NOMO-1 (cell line): ENCODE results near the gene CD300LB.
"Not testable (repeated sequence)": the region's sequence is repeated elsewhere in the genome, so short reads cannot be mapped to it uniquely, and the experiment has no call there.

Experiments used
- DNase-seq, 2 experiments: peaks; one replicate each; lab custom pipeline; 2025; ENCODE audit not compliant: unreplicated experiment in 2 of 2; lab: John Stamatoyannopoulos, UW

Gene CD300LB

DNA sequence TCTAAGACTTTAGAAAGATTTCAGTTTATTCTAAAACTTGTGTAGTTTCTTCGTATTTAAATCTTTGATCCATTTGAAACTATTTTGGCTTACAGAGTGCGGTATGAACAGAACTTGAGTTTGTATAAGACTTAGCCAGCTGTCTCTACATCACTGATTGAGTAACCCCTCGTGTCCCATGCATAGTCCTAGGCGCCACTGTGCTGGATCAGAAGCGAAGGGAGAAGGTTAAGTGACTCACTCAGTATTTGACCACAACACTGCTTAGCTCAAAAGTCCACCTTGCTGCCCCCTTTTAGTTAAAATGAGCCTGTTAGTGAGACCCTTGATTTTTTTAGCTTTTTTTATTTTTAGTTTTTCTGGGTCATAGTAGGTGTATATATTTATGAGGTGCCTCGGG is 28.4 kb downstream of the CD300LB start:
- peak; percentile 22 to 40 for DNase-seq

DNA sequence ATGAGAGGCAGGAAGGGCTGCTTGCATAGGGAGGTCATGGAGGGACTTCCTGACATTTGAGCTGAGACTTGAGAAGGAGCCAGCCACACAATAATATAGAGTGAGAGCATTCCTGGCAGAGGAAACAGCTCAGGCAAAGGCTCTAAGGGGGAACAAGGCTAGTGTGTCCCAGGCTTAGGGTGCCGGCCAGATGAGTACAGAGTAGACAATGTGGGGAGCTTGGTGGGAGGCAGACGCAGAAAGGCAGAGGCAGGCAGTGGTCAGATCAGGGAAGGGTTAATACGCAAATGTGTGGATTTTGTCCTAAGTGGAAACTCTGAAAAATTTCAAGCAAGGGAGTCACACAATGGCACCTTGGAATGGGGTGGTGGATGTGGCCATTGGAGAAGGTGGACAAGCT is 31.3 kb downstream of the CD300LB start:
- no peak for DNase-seq

DNA sequence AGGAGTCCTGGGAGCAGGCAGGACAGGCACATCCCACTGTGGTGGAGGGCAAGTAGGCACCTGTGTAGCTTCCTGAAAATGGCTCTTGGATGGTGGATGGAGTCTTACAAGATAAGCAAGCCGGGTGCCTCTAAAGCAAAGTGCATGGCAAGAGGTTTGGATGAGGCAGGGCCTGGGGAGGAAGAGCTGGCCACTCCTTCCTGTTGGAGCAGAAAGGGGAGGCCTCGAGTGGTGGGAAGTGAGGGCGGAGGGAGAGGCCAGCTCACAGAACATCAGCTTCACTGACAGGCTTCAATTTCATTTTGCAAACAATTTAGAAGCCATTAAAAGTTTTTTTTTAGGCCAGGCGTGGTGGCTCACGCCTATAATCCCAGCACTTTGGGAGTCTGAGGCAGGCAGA is 33.8 kb downstream of the CD300LB start:
- DNase-seq, result no peak

DNA sequence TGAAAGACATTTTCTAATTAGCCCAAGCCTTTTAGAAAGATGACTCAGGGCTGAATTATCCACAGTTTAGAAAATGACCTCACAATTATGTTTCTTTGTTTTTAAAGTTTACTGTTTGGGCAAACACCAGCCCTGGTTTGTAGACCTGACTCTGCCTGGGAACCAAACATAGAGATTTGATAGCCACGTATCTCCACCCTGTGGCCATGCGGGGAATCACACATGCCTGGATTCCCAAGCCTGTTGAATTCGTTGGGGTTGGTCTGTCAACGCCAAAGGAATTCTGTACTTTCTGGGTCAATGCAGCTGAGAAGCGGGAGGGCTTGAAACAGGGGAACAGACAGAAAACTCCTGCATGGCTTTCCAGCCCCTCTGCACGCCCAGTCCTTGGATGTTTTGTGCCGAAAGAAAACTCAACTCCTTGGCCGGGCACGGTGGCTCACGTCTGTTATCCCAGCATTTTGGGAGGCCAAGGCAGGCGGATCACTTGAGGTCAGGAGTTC is 37.9 kb downstream of the CD300LB start:
- DNase-seq, result peak; percentile 12 to 65

DNA sequence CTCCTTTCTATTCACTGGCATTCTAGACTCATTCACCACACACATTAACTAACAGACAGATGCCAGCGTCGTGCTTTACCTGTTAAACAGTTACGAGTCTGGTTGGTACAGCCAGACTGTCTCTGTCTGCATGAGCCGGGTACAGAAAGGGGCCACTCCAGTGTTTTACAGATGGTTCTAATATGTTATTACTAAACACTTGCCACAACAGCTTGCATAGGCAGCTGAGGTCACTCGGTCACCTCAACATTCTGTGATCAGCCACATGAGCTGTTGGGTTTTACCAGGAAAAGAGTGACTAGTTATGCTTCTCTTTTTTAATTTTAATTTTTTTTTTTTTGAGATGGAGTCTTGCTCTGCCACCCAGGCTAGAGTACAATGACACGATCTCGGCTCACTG is 39.6 kb downstream of the CD300LB start:
- peak in 1 of 2 experiments; percentile 54 for DNase-seq

DNA sequence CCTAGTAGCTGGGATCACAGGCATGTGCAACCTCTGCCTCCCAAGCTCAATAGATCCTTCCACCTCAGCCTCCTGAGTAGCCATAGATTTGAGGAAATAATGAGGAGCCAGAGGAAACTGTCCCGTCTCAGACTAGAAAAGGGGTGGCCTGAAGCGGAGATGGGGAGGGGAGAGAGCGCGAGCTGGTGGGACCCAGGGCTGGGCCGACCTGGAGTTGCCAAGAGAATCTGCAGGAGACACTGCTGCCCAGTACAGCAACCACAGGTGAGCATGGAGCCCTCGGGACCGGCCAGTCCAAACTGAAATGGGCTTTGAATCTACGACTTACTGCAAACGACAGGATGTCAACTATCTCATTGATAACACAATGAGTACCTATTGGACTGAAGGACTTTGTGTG is 40.6 kb downstream of the CD300LB start:
- no peak for DNase-seq

DNA sequence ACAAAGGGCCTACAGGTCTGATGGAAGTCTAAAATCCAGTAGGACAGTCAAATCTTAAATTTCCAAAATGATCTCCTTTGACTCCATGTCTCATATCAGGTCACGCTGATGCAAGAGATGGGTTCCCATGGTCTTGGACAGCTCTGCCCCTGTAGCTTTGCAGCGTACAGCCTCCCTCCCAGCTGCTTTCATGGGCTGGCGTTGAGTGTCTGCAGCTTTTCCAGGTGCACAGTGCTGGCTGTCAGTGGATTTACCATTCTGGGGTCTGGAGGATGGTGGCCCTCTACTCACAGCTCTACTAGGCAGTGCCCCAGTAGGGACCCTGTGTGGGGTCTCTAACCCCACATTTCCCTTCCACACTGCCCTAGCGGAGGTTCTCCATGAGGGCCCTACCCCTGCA is 43.0 kb downstream of the CD300LB start:
- DNase-seq, result not testable (repeated sequence)

DNA sequence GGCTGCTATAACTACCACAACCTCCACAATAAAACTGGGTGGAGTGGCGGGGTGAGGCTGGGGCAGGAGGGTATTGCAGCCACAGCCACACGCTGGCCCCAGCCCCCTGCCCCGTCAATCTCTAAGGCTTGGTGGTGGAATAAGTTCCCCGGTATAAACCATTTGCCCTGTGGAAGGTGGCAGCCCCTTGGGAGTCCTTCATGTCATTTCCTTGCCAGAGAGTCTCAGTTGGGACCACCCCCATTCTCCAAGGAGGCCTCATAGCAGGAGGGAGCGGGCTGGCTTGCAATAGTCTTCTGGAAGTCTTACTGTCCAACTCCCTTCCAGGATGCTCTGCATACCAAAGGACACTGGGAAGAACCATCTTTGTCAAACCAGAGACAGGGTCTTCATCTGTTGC is 45.4 kb downstream of the CD300LB start:
- no peak for DNase-seq

DNA sequence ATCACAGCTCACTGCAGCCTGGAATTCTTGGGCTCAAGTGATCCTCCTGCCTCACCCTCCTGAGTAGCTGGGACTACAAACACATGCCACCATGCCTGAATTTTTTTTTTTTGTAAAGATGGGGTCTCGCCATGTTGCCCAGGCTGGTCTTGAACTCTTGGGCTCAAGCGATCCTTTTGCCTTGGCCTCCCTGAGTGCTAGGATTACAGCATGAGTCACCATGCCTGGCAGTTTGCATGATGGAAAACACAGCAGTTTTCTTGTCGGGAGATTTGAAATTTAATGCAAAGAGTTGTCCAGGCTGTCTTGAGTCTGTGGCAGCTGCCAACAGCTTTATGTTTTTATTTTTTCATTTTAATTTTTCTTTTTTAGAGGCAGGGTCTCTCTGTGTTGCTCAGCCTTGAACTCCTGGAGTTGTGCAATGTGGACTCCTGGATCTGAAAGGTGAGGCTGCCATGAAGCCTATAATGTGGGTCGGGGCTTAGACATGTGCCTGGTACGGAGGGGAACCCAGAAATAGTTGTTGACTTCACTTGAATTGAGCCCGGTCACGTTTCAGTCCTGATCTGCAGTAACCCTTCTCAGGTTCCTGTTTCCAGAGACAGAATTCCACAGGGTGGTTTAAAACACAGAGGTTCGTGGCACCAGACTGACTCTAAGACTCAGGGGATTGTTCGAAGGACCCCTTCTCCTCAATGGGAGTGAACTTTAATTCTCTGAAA is 46.1 kb downstream of the CD300LB start:
- DNase-seq, result no peak

DNA sequence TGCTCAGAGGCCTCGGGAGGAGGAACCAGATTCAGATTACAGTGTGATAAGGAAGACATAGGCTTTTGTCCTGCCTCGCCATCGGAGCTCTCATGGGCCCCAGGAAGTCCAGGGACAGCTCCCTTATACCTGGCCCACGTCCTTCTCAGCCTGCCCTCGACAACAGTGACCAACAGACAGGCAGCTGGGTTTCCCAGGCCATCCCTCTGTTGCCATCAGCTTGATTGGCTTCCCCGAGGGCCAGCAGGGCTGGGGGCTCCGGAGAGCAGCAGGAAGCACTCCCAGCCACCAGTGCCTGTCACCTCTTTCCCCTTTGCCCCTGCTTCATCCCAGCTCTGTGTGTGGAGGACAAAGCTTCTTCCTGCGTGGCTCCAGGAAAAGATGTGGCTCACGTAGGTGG is 47.2 kb downstream of the CD300LB start:
- DNase-seq, result no peak

DNA sequence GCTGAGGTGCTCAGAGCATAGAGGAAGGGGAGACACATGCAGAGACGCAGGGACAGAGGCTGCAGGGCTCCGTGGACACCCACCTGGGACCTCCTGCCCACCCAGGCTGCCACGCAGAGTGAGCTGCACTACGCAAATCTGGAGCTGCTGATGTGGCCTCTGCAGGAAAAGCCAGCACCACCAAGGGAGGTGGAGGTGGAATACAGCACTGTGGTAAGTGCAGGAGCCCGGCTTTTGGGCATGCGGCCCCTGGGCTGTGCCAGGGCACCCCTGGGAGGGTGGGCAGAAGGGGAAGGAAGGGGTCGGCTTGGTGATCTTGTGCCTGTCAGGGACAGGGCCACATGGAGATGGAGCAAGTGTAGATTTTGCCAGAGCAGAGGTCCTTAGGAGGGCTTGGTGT is 49.7 kb downstream of the CD300LB start:
- DNase-seq, result no peak

DNA sequence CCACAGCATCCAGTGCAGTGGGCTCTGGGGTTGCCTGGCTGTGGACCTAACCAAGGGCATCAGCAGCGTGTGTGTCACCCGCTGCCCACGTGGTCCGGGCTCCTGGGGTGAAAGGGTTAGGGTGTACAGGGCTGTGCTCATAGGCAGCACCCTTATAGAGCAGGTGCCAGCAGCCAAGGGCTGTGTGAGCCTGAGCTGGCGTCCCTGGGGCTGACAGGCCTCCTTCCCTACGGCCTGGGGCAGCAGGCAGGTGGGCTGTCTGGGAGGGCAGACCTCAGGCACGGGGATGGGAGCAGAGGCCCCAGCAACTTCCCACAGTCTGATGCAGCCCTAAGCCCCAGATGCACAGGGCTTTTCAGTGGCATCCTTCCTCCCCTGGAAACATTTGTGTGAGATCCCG is 51.0 kb downstream of the CD300LB start:
- no peak for DNase-seq

DNA sequence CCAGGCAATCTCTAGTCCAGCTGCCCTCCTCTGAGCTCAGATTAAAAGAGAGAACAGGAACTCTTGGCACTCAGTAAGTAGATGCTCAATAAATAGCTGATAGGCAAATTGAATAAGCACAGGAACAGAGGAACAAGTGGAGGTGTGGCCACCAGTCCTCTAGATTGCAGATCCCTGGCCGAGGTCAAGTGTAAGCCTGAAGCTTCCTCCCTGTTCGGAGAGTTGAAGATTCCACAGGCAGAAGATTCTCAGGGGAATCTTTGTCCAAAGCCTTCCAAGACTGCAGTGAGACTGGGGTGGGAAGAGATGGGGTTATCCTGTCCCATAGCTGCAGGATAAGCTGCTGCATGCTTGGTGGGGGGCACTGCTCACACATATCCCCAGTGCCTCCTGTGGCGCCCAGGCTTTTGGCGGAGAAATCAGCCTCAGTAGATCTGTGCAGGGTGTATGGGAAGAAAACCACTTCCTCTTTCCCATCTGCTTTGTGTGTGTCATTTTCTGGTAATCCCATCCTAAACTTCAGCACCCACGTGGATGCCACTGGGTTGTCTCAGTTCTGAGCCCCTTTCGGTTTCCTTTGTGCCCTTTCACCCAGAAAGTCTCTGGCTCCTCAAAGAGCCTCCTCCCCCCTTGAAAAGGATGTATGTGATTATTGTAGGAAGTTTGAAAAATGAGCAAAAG is 52.7 kb downstream of the CD300LB start:
- peak; percentile 55 to 78 for DNase-seq

DNA sequence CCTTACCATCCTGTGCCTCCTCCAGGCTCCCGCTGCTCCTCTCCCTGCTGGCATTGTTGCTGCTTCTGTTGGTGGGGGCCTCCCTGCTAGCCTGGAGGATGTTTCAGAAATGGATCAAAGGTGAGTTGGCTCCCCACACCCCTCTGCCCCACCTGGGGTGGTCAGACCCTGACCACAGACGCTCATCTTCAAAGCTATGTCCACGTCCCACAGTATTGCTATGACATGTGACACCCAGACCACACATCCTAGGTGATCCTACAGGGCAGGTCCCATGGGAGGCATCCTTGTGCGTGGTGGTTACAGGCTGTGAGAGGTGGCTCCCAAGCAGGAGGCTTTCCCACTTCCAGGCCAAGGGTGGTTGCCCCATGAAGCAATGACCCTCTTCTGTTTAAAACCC is 53.9 kb downstream of the CD300LB start:
- DNase-seq, result no peak

DNA sequence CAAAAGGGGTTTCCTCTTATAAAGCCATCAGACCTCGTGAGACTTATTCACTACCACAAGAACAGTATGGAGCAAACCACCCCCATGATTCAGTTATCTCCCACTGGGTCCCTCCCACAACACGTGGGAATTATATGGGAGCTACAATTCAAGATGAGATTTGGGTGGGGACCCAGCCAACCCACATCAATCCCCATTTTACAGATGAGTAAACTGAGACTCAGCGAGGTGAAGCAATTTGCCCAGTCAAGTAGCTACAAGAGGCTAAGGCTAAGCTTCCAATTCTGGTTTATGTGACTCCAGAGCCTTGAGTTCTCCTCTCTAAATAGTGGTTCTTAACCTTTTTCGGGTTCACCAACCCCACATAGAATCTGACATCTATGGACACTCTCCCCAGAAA is 56.1 kb downstream of the CD300LB start:
- no peak for DNase-seq

DNA sequence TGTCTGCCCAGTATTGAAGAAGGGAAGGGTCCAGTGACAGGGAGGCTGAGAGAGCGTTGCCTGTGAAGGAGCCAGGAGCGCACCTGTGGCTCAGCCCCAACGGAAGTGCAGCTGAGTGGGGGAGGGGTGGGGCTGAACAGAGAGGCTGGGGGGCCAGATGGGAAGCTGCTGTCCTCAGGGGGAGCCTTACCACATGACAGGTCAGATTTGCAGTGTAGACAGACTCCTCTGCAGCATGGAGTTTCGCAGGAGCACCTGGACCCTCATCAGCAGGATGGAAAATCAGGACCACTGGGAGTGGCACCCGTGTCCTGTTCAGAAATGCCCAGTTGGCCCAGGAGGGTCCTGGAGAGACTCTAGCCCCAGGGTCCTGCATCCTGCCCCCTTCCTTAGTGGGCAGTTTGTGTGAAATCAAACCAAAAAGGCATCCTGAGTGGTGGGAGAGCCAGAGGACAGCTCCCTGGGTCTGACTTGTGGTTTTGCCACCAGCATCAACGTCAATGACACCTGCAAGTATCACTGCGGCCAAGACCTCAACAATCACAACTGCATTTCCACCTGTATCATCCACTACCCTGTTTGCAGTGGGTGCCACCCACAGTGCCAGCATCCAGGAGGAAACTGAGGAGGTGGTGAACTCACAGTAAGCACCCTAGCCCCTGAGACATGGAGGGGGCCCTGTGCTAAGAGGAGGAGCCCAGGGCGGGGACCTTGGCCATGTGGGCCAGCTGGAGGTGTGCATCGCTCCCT is 57.1 kb downstream of the CD300LB start:
- DNase-seq, result no peak

DNA sequence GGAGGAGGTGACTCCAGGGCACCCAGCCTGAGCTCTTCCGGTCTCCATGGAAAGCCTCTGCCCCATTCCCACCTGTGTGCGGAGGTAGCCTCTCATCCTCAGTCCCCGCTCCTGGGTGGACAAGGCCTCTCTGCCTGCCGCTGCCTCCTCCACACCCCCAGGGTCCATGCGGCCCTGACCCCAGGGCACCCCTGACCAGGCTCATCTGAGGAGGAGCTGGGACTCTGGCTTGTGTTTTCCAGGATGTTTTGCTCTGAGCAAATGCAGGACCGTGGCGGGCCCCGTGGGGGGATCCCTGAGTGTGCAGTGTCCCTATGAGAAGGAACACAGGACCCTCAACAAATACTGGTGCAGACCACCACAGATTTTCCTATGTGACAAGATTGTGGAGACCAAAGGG is 58.0 kb downstream of the CD300LB start:
- DNase-seq, result no peak

DNA sequence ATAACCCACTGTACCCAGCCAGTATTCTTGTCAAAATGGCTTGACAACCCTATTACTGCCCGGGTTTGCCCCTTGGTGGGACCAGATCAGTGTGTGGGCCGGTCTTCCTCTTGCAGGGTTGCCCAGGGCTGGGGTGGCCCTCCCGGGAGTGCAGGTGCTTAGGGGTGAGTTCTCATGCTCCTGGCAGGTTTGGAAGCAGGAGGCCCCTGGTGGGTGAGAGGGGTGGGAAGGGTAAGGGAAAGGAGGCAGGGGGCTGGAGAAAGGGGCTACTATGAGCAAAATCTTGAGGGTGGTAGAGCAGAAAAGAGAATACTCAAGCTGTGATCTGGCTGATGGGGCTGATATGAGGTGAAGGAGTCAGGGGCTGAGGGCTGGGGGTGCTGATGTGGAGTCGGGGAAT is 58.4 kb downstream of the CD300LB start:
- no peak for DNase-seq

DNA sequence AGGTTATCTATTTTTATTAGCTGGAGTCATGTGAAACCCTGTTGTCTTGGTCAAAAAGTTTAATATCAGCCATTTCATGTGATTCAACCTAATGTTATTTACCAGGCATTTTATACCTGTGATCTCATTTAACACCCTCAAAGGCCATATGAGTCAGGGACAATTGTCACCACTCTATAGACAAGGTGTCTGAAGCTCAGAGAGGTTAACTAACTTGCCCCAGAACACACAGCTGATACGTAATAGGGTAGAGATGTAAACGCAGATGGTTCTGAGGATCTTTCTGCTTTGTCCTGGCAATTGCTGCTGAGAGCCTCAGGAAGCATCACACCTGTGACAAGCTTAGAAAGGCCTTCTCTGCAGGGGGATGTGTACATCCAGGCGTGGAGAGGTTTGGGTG is 59.9 kb downstream of the CD300LB start:
- DNase-seq, result no peak
